Activated CD4-positive, alpha-beta T cell treated with anti-CD3 and anti-CD28 coated beads, Interleukin-2, amount 10 ng/mL, durations not matched to agents 7 days and 5 days (primary cell): ENCODE data around the gene FAM227A. TPM values are rescaled to one million over a fixed set of nuclear protein-coding genes. Genes with fewer than 3 reads are reported as not detected.

Experiments
- CTCF ChIA-PET: fragments of 350-600 bp; sonication (Branson Sonifier 250); formaldehyde crosslinking; loops from one replicate; lab custom pipeline; 2021; ENCODE audit warnings: antibody characterized with exemption; lab: Charles Lee
- POLR2A ChIA-PET: fragments of 350-600 bp; sonication (Branson Sonifier 250); formaldehyde crosslinking; loops from one replicate; lab custom pipeline; 2021; ENCODE audit warnings: antibody characterized with exemption; lab: Charles Lee
- DNase-seq: peaks from one replicate; pipeline ENCODE4 v3.0.0-alpha.2; 2020
- H3K27ac Mint-ChIP-seq: one replicate; pipeline ENCODE4 v1.8.0; 2021; ENCODE audit warnings: mild to moderate bottlenecking, moderate library complexity, mixed read lengths
- H3K27me3 Mint-ChIP-seq: one replicate; pipeline ENCODE4 v1.8.0; 2021; ENCODE audit warnings: mixed read lengths
- H3K36me3 Mint-ChIP-seq: one replicate; pipeline ENCODE4 v1.8.0; 2021; ENCODE audit warnings: low read depth, mixed read lengths
- H3K4me1 Mint-ChIP-seq: one replicate; pipeline ENCODE4 v1.8.0; 2021; ENCODE audit warnings: mixed read lengths
- H3K4me3 Mint-ChIP-seq: one replicate; pipeline ENCODE4 v1.8.0; 2021; ENCODE audit warnings: mild to moderate bottlenecking, moderate library complexity, mixed read lengths
- H3K9me3 Mint-ChIP-seq: one replicate; pipeline ENCODE4 v1.8.0; 2021; ENCODE audit warnings: mixed read lengths
- total RNA-seq, 2 experiments: library from RNA; stranded (reverse); gene quantifications; one replicate each; pipeline ENCODE4 v1.2.3, GENCODE V29; 2021

The FAM227A gene
- total RNA-seq, 2 experiments from 2014 or later: 0.02 TPM; not detected in 1

GRCh38 chr22:38696606-38697424, 40.6 kb upstream of the FAM227A start:
- peak; percentile 43 for DNase-seq
- H3K27me3 Mint-ChIP-seq: peaks cover 1% of the 10 kb centered on the region
- CTCF ChIA-PET: interaction anchor here (1.9 kb wide), 2 partner anchors 11 to 15 kb away, joined by 5 read pairs; partner anchors contain the start of gene TOMM22
- H3K4me1 Mint-ChIP-seq: peaks cover 61% of the 10 kb centered on the region
- no peaks in the 10 kb centered on the region for H3K9me3 Mint-ChIP-seq
- H3K36me3 Mint-ChIP-seq: peaks cover 56% of the 10 kb centered on the region
- POLR2A ChIA-PET: interaction anchor here (0.6 to 1.3 kb wide), 3 partner anchors 10 to 43 kb away, joined by 3 to 4 read pairs (median 3); partner anchors contain the start of gene TOMM22
- peak overlapping the region; percentile 82 for H3K27ac Mint-ChIP-seq
- peak overlapping the region; percentile 85 for H3K4me3 Mint-ChIP-seq

DNA sequence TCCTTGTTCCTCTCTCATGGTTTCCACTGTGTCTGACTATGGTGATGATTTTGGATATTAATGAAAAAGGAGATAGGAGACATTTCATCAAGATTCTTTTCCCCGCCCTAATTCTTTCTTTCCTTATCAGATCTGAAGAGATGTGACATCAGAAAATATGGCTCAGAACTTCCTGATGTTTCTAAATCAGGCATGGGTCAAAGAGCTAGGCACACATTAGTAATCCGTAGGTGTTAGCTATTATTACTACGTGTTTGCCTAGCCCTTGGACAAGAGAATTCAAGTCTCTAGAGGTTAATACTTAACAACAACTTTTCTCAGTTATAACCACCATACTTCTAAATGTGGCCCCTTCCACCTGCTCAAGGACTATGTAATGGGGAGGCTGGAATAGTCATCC, 38.7 kb upstream of the FAM227A start:
- Mint-ChIP-seq H3K4me3 (no peak overlapping the region), H3K27ac (no peak overlapping the region), H3K4me1 (peaks cover 58% of the 10 kb centered on the region), H3K27me3 (no peaks in the 10 kb centered on the region), H3K9me3 (no peaks in the 10 kb centered on the region), H3K36me3 (peaks cover 62% of the 10 kb centered on the region)
- POLR2A ChIA-PET: no interaction called here
- CTCF ChIA-PET: interaction anchor here (0.6 kb wide), 2 partner anchors 39 to 337 kb away, joined by 3 to 4 read pairs; no protein-coding TSS in a partner anchor
- DNase-seq: no peak

- Mint-ChIP-seq H3K9me3 (no peaks in the 10 kb centered on the region), H3K4me1 (peaks cover 50% of the 10 kb centered on the region), H3K36me3 (peaks cover 55% of the 10 kb centered on the region)
These were observed 37.9 kb upstream of the FAM227A start for GRCh38 chr22:38694049-38694448.

GRCh38 chr22:38689651-38690050, 33.5 kb upstream of the FAM227A start:
- Mint-ChIP-seq H3K9me3 (no peaks in the 10 kb centered on the region), H3K4me1 (peaks cover 16% of the 10 kb centered on the region), H3K36me3 (peaks cover 48% of the 10 kb centered on the region), H3K27ac (no peak overlapping the region), H3K4me3 (no peak overlapping the region), H3K27me3 (no peaks in the 10 kb centered on the region)
- DNase-seq: no peak
- ChIA-PET CTCF (interaction anchor here (2.1 kb wide), 1 partner anchor 9 kb away, joined by 5 read pairs; no protein-coding TSS in a partner anchor), POLR2A (no interaction called here)

More at GRCh38 chr22:38694049-38694448, 37.9 kb upstream of the FAM227A start:
- Mint-ChIP-seq H3K27ac (no peak overlapping the region), H3K4me3 (no peak overlapping the region), H3K27me3 (no peaks in the 10 kb centered on the region)
- DNase-seq: no peak
- ChIA-PET POLR2A (no interaction called here), CTCF (interaction anchor here (0.6 kb wide), 2 partner anchors 9 to 476 kb away, joined by 3 read pairs; no protein-coding TSS in a partner anchor)

DNA sequence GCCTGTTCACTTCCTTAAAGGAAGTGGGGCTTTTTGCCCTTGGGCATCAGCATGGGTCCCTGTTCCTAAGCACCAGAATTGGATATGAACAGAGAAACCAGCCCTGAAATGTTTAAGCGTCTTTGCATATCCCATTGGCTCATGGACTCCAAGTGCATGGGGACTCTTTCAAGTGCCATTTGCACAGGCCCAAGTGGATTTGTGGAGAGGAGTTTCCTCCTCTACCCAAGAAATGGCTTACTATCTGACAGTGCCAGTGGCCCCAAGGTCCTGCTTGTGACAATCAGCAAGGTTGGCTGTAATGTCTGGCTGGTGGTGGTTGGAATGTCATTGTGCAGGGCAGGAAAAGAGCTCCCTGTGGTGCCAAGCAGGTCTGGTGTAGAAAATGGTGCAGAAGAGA, 29.6 kb upstream of the FAM227A start:
- H3K9me3 Mint-ChIP-seq: no peaks in the 10 kb centered on the region
- peaks cover 37% of the 10 kb centered on the region for H3K36me3 Mint-ChIP-seq
- H3K27ac Mint-ChIP-seq: no peak overlapping the region
- ChIA-PET POLR2A (no interaction called here), CTCF (no interaction called here)
- H3K27me3 Mint-ChIP-seq: no peaks in the 10 kb centered on the region
- H3K4me3 Mint-ChIP-seq: no peak overlapping the region
- DNase-seq: no peak
- H3K4me1 Mint-ChIP-seq: peaks cover 22% of the 10 kb centered on the region

- Mint-ChIP-seq H3K4me3 (no peak overlapping the region), H3K36me3 (peaks cover 35% of the 10 kb centered on the region), H3K27ac (no peak overlapping the region), H3K4me1 (peaks cover 24% of the 10 kb centered on the region), H3K27me3 (no peaks in the 10 kb centered on the region), H3K9me3 (no peaks in the 10 kb centered on the region)
- POLR2A ChIA-PET: no interaction called here
- no peak for DNase-seq
- CTCF ChIA-PET: no interaction called here
These were observed 28.7 kb upstream of the FAM227A start for GRCh38 chr22:38684895-38685294.

DNA sequence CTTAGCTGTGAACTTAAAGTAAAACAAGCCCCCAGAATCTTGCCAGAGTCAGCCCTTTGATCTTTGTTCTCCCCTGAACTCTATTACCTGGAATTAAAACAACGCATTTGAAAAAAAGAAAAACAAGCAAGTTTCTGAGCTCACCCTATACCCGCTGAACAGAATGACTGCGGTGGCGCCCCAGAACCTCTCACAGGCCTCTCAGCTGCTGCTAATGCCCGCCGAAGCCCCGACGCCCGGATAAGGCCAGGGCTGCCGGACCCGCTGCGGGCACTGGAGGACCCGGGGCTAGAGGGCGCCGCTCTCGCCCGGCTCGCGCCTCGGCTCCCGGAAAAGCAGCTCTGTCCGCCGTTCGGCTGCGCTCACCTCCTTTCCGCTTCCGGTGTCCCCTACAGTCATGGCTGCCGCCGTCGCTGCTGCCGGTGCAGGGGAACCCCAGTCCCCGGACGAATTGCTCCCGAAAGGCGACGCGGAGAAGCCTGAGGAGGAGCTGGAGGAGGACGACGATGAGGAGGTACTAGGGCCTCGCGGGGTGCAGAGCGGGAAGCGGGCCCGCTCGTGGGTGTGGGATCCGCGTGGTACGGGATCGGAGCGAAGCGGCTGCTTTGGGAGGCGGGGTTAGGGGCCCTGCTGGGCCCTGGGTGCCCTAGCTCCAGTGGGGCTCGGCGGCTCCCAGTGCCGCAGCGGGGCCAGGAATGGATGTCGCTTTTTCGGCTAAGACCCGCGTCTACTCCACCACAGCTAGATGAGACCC, 25.6 kb upstream of the FAM227A start, which contains the start of gene TOMM22:
TSS of gene TOMM22 (plus strand) at position 376 of the 754 bp plus-strand sequence. CDS start at position 398, 22 bp downstream.
- CTCF ChIA-PET: interaction anchor here (0.6 to 2.8 kb wide), 24 partner anchors 9 to 269 kb away, joined by 3 to 21 read pairs (median 4); partner anchors contain the start of gene GTPBP1

GRCh38 chr22:38675833-38676232, 19.6 kb upstream of the FAM227A start:
- POLR2A ChIA-PET: no interaction called here
- H3K4me1 Mint-ChIP-seq: peaks cover 3% of the 10 kb centered on the region
- H3K9me3 Mint-ChIP-seq: no peaks in the 10 kb centered on the region
- no peak for DNase-seq
- peaks cover 15% of the 10 kb centered on the region for H3K36me3 Mint-ChIP-seq
- CTCF ChIA-PET: no interaction called here
- no peak overlapping the region for H3K4me3 Mint-ChIP-seq
- H3K27ac Mint-ChIP-seq: no peak overlapping the region
- no peaks in the 10 kb centered on the region for H3K27me3 Mint-ChIP-seq

More for the DNA sequence above, 25.6 kb upstream of the FAM227A start, which contains the start of gene TOMM22:
- peaks cover 19% of the 10 kb centered on the region for H3K36me3 Mint-ChIP-seq
- H3K9me3 Mint-ChIP-seq: no peaks in the 10 kb centered on the region
- POLR2A ChIA-PET: interaction anchor here (0.7 to 1.2 kb wide), 3 partner anchors 15 to 1653 kb away, joined by 4 to 7 read pairs (median 4); no protein-coding TSS in a partner anchor
- peak within 1 kb of the TSS; percentile 90 for H3K4me3 Mint-ChIP-seq
- H3K4me1 Mint-ChIP-seq: peaks cover 24% of the 10 kb centered on the region
- H3K27me3 Mint-ChIP-seq: no peaks in the 10 kb centered on the region
- H3K27ac Mint-ChIP-seq: peak within 1 kb of the TSS; percentile 92
- DNase-seq: peak; percentile 87

DNA sequence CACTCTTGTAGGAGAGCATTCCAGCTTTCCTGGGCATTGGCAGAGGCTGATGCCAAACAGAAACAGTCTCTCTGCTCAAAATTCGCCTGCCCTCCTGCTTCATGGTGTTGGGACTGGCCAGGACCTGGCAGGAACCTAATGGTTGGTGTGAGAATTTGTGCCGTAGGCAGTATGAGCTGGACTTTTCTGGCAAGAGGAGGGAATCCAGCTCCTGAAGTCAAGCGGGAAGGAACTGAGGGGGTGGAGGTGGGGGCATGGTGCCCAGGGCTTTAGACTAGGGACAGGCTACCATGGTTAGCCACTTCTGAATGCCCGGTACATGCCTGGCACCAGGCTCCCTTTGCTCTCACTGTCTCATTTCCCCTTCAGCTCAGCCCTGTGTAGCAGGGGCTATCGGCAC, 18.7 kb upstream of the FAM227A start:
- ChIA-PET POLR2A (no interaction called here), CTCF (no interaction called here)
- Mint-ChIP-seq H3K4me3 (no peak overlapping the region), H3K27ac (no peak overlapping the region), H3K9me3 (no peaks in the 10 kb centered on the region), H3K4me1 (no peaks in the 10 kb centered on the region), H3K27me3 (no peaks in the 10 kb centered on the region), H3K36me3 (peaks cover 15% of the 10 kb centered on the region)
- no peak for DNase-seq

GRCh38 chr22:38657045-38657909, 1.1 kb upstream of the FAM227A start:
- Mint-ChIP-seq H3K9me3 (no peaks in the 10 kb centered on the region), H3K27ac (peak overlapping the region; percentile 98), H3K4me3 (peak overlapping the region; percentile 91), H3K27me3 (no peaks in the 10 kb centered on the region), H3K36me3 (no peaks in the 10 kb centered on the region), H3K4me1 (peaks cover 21% of the 10 kb centered on the region)
- CTCF ChIA-PET: interaction anchor here (1.3 to 1.4 kb wide), 2 partner anchors 24 to 216 kb away, joined by 3 read pairs; partner anchors contain the start of gene TOMM22
- POLR2A ChIA-PET: interaction anchor here (0.5 to 0.6 kb wide), 2 partner anchors 94 to 862 kb away, joined by 3 read pairs; no protein-coding TSS in a partner anchor
- DNase-seq: peak; percentile 54

- DNase-seq: no peak
- no peaks in the 10 kb centered on the region for H3K27me3 Mint-ChIP-seq
- POLR2A ChIA-PET: no interaction called here
- CTCF ChIA-PET: interaction anchor here (0.6 kb wide), 1 partner anchor 14 kb away, joined by 3 read pairs; no protein-coding TSS in a partner anchor
- no peaks in the 10 kb centered on the region for H3K9me3 Mint-ChIP-seq
- peak overlapping the region; percentile 98 for H3K27ac Mint-ChIP-seq
- H3K4me1 Mint-ChIP-seq: peaks cover 21% of the 10 kb centered on the region
- H3K4me3 Mint-ChIP-seq: peak overlapping the region; percentile 91
- H3K36me3 Mint-ChIP-seq: no peaks in the 10 kb centered on the region
These were observed 505 bp downstream of the FAM227A start for GRCh38 chr22:38655519-38656255.
